Measurements from ENCODE around the gene MACF1.
"Not testable (repeated sequence)": the region's sequence is repeated elsewhere in the genome, so short reads cannot be mapped to it uniquely, and the experiment has no call there.

Gene MACF1

GRCh38 chr1:39431927-39432326 lies 227.4 kb downstream of the MACF1 start:
- no peak for DNase-seq

GRCh38 chr1:39434797-39435395 lies 230.4 kb downstream of the MACF1 start:
- no peak for DNase-seq

- no peak for DNase-seq
These were observed 231.1 kb downstream of the MACF1 start for GRCh38 chr1:39435597-39435996.

- DNase-seq, result no peak
These were observed 232.3 kb downstream of the MACF1 start for GRCh38 chr1:39436842-39437241.

- DNase-seq, result no peak
These were observed 233.5 kb downstream of the MACF1 start for GRCh38 chr1:39438042-39438441.

- DNase-seq, result no peak
These were observed 236.4 kb downstream of the MACF1 start for GRCh38 chr1:39440856-39441255.

GRCh38 chr1:39441797-39442196 lies 237.3 kb downstream of the MACF1 start:
- DNase-seq, result no peak

GRCh38 chr1:39445573-39445972 lies 241.1 kb downstream of the MACF1 start:
- DNase-seq, result no peak

- DNase-seq, result no peak
These were observed 242.6 kb downstream of the MACF1 start for GRCh38 chr1:39446986-39447567.

GRCh38 chr1:39450041-39450440 lies 245.5 kb downstream of the MACF1 start:
- DNase-seq, result not testable (repeated sequence)

- no peak for DNase-seq
These were observed 246.6 kb downstream of the MACF1 start for GRCh38 chr1:39450956-39451606.

- DNase-seq, result no peak
These were observed 247.6 kb downstream of the MACF1 start for GRCh38 chr1:39452081-39452480.

- DNase-seq, result no peak
These were observed 248.0 kb downstream of the MACF1 start for GRCh38 chr1:39452540-39452939.

GRCh38 chr1:39453603-39454002 lies 249.1 kb downstream of the MACF1 start:
- DNase-seq, result no peak

- no peak for DNase-seq
These were observed 254.5 kb downstream of the MACF1 start for GRCh38 chr1:39458991-39459390.

- DNase-seq, result no peak
These were observed 257.6 kb downstream of the MACF1 start for GRCh38 chr1:39462074-39462473.

- DNase-seq, result no peak
These were observed 262.1 kb downstream of the MACF1 start for GRCh38 chr1:39466413-39467107.

GRCh38 chr1:39467108-39467720 lies 262.7 kb downstream of the MACF1 start:
- not testable (repeated sequence) for DNase-seq

- DNase-seq, result no peak
These were observed 264.7 kb downstream of the MACF1 start for GRCh38 chr1:39469150-39469549.

GRCh38 chr1:39470040-39470439 lies 265.5 kb downstream of the MACF1 start:
- no peak for DNase-seq

- DNase-seq, result no peak
These were observed 268.3 kb downstream of the MACF1 start for GRCh38 chr1:39472826-39473225.

- no peak for DNase-seq
These were observed 268.8 kb downstream of the MACF1 start for GRCh38 chr1:39473324-39473723.

GRCh38 chr1:39474810-39475209 lies 270.3 kb downstream of the MACF1 start:
- no peak for DNase-seq
